ENCODE results near the gene SPSB1.

SPSB1 gene

DNA sequence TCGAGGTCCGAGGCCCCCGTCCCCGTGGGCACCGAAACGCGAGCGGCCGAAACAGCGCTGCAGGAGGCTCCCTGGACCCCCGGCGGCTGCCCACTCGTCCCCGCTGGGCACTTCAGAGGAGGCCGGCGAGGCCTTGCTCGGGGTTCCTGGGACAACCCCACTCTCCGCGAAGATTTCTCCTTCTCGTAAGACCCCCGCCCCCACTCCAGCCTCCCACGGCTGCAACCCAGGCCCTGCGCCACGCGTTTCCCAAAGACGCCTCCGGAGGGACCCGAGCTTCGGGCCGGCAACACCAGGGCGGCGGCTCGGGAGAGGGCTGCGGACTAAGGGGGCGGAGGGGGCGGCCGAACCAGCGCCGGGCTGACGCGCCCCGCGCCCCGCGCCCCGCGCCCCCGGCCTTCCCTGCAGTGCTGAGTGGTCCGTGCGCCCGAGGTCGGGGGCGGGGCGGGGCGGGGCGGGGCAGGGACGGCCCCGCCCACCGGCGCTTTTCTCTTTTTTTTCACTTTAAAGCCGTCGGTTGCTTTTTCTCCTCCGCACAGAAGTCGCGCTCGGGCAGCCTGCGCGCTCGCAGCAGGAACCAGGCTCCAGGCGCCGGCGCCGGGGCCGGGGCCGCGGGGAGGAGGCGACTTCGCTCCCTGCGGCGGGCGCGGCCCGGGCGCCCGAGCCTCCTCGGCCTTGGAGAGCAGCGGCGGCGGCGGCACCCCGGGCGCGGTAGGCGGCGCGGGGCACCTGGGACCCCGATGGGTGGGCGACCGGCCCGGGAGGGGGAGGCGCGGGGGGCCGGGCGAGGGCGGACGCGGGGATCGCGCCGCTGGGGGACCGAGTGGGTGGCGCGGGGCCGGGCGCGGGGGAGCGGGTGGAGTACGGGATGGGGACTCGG is at the start of gene SPSB1:
Gene SPSB1, plus strand, starts transcription at position 534 of the 880 bp plus-strand sequence. CDS start 62,998 bp downstream, outside the sequence.
- no peak for DNase-seq (ENCODE audit: low spot score)

DNA sequence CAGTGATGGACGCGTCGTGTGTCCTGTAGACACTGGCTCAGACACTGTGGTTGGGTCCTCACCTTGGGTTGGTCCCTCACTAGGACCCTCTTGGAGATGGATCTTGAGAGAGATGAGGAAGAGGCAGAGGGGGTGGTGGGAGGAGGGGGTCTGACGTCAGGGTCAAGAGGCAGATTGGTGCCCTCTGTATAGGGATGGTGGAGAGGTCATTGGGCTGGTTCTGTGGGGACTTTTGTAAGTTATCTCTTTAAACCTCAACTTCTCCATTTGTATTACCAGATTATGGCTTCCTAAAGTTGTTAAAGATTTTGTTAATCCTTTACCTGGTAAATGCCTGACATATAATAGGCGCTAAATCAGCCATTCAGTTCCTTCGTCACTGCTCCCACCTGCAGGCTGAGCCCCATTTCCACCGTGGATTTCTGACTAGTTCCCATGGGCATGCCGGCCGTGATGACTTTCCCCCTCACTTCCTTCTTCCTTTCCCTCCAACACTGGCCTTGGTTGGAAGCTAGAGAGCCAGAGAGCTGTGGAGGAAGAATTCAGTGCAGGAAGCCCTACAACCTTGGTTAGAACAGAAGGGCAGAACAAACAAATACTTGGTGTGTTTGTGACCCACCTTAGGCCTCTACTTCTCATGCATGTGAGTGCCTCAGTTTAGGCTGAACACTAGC is 49.5 kb upstream of the SPSB1 start:
- no peak for DNase-seq (ENCODE audit: low spot score)

DNA sequence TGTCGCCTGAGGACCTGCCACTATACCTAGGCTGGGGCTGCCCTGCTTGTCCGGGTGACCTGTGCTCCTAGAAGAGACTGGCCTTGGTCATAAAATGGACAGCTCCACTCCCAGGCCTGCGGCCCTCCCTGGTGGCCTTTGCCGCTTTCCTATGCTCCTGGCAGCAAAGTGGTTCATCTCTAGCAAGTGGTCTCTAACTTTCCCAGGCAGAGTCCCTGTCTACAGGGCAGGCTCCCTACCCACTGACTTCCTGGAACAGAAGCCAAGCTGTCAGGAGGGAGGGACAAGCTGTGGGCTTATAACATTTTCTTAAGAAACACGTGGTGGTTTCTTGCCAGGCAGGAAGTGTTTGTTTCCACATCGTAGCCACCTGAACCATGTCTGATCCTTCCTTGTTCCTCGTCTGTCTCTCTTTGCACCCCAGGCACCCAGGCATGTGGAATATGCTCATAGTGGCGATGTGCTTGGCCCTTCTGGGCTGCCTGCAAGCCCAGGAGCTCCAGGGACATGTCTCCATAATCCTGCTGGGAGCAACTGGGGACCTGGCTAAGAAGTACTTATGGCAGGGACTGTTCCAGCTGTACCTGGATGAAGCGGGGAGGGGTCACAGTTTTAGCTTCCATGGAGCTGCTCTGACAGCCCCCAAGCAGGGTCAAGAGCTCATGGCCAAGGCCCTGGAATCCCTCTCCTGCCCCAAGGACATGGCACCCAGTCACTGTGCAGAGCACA is 48.0 kb upstream of the SPSB1 start:
- DNase-seq (ENCODE audit: low spot score) = no peak

GRCh38 chr1:9245230-9245619 is 47.5 kb upstream of the SPSB1 start:
- no peak for DNase-seq (ENCODE audit: low spot score)

DNA sequence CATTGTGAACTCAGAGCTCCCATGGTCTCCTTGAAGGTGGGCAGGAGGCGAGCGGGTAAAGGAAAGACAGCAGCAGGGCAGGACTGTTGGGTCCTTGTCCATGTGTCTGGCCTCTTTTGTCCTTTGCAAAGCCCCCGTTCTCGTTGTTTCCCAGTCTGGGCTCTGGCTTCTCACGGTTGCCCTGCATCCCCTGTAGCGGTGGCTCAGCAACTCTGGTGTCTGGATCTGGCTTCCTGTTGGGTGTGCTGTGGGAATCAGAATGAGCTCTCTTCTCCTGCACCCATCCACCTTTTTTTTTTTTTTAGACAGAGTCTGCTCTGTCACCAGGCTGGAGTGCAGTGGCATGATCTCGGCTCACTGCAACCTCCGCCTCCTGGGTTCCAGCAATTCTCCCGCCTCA is 47.0 kb upstream of the SPSB1 start:
- DNase-seq (ENCODE audit: low spot score) = no peak

DNA sequence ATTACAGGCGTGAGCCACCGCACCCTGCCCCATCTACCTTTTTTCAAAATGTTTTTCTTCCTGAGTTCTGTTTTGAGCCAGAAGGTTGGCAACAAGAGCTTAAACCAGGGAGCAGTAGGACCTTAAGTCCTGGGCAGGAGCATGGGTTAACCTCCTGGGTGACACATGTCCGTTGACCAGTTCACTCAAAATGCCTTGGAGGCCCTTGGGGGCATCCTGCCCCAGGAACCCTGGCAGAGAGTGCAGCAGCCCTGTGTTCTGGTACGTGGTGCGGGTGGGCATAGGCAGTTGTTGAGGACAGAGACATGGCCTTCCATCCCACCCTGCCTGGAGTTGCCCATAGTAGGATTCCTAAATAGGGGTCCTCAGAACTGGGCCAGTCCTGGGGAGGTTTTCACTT is 46.5 kb upstream of the SPSB1 start:
- no peak for DNase-seq (ENCODE audit: low spot score)

GRCh38 chr1:9246841-9247785 is 45.6 kb upstream of the SPSB1 start:
- DNase-seq (ENCODE audit: low spot score) = no peak

GRCh38 chr1:9247894-9248293 is 44.8 kb upstream of the SPSB1 start:
- no peak for DNase-seq (ENCODE audit: low spot score)

DNA sequence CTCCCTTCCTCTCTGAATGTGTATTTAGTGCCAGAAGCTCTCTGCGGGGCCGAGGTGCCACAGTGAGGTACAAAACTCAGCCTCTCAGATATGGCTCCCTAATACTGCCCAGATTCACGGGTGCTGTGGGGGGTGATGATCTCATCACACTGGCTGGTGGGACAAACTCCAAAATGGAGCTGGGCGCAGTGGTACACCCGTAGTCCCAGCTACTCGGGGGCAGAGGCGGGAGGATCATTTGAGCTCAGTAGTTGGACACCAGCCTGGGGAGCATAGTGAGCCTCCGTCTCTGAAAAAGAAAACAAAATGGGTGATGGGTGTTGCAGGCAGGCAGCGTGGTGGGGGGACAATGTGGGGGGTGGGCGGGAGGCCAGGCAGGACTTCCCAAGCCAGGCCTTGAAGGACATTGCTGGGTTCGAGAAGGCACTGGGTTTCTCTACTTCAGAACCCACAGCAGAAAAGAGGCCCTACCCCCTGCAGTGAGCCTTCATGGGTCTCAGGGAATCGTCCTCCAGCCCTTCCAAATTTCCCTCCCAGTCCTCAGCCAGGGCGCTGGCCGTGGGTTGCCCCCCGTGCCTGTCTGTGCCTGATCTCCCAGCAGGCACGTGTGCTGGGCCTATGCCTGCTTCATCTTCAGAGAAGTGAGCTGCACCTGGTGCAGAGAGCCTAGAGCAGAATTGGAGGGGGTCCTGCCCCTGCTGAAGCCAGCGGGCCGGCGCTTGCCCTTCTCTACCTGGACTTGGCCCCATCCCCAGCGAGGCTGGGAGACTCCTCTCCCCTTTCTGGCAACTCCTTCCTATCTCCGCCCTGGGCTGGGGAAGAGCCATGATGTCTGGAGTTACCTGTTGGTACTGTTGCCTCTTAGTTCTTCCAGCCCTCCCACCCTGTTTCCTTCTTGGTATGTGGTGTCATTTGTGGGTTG is 44.1 kb upstream of the SPSB1 start:
- no peak for DNase-seq (ENCODE audit: low spot score)

DNA sequence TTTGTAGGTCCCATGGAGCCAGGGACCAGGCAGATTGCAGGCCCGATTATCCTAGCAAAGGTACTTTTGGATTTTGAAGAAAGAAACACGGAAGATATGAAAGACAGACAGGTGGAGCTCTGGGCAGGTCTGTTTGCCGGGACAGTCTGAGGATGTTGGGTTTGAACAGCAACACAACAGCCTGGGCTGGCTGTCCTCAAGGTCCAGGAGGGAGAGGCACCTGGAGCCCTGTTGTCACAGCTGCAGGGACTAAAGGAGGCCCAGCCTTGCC is 43.5 kb upstream of the SPSB1 start:
- DNase-seq (ENCODE audit: low spot score) = no peak

- DNase-seq (ENCODE audit: low spot score) = no peak
Observed at GRCh38 chr1:9249534-9250410, 42.9 kb upstream of the SPSB1 start.

DNA sequence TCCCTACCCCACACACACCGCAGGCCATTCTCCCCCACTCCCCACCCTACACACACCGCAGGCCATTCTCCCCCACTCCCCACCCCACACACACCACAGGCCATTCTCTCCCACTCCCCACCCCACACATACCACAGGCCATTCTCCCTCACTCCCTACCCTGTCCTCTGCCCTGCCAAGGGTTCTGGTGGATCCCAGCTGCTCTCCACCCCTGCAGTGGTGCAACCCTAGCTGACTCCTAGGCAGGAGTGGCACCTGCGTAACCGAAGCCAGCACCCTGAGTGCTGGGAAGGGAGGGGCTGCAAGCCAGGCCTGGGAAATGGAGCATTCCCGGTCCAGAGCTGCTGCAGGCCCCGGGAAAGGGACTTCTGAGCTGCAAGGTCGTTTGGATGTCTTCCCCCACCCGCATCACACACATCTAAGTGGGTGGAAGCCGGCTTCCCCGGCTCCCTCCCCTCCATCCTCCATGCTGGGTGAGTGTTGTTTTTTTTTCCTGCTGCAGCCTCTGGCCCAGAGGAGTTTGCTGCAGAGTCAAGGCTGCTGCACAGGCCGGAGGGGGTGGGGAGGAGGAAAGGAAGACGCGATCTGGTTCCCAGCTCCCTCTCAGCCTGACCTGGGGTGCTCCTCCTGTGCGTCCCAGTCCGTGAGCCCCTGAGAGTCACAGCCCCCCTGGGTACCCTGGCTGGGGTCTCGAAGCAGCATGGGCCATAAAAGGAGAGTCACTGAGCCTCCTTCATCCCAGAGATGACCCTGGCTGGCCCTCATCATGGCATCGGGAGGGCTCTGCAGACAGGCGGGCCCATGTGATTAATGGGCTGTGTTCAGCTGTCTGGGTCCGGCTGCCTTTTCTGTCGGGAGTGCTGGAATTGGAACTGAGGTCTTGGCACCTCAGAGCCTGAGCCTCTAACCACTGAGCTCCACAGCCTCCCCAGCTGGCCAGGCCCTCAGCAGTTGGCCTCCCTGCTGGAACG is 42.0 kb upstream of the SPSB1 start:
- no peak for DNase-seq (ENCODE audit: low spot score)

GRCh38 chr1:9251501-9251900 is 41.2 kb upstream of the SPSB1 start:
- DNase-seq (ENCODE audit: low spot score) = no peak

DNA sequence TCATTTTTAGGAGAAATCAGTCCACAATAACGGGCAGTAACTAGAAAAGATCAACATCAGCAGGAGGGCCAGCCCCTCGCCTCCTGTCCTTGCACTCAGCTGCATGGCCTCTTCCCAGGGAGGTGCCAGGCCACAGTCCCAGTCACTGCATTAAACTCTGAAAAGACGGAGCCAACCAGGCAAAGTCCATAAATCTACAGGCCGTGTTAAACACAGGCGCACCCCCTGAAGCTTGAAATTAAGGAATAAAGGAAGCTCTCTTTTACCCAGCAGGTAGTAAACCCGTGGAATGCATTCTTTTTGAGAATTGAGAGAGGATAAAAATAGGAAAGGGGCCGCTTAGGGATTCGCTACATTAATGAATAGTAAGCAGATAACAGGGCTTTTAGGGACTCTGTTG is 39.7 kb upstream of the SPSB1 start:
- no peak for DNase-seq (ENCODE audit: low spot score)

DNA sequence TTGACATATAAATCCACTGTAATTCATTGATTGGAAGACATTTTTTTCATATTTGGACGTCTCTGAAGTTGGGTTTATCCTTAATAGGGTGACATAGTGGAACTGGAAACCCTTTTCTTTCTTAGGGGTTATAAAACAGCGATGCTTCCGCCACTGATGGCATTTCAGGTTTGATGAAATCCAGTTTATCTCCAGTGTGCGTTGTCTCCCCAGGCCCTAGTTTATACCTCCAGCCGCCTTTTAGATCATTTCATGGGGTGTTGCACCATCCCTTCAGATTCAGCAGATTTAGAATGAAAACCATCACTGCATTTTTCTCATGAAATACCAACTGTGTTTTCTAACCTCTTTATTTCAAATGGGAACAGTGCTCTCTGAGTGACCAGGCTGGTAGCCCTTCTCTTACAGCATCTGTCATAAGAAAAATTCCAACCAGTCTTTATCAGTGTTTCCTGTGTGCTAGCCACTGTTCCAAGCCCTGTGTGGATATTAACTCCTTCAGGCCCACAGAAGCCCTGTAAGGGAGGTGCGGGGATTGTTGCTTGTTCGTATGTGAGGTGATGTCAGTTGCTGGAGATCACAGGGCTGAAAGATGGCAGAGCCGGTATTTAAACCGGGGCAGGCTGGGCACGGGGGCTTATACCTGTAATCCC is 39.1 kb upstream of the SPSB1 start:
- no peak for DNase-seq (ENCODE audit: low spot score)

GRCh38 chr1:9256332-9256731 is 36.4 kb upstream of the SPSB1 start:
- DNase-seq (ENCODE audit: low spot score) = no peak

- no peak for DNase-seq (ENCODE audit: low spot score)
Observed at GRCh38 chr1:9257851-9258250, 34.8 kb upstream of the SPSB1 start.

DNA sequence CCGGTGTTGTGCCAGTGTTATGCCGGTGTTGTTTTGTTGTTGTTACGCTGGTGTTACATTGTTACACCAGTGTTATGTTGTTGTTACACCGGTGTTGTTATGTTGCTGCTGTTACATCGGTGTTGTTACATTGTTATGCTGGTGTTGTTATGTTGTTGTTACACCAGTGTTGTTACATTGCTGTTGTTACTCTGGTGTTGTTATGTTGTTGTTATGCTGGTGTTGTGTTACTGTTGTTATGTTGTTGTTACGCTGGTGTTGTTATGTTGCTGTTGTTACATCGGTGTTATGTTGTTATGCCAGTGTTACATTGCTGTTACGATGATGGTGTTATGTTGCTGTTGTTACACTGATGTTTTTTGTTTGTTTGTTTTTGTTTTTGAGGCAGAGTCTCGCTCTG is 34.1 kb upstream of the SPSB1 start:
- DNase-seq (ENCODE audit: low spot score) = no peak
